ENCODE measurements around the gene HMCN2.
"Not testable (repeated sequence)": the region's sequence is repeated elsewhere in the genome, so short reads cannot be mapped to it uniquely, and the experiment has no call there.

HMCN2 gene

GRCh38 chr9:130421802-130422276 lies 156.3 kb downstream of the HMCN2 start:
- DNase-seq = no peak

GRCh38 chr9:130422546-130422945 lies 157.0 kb downstream of the HMCN2 start:
- no peak for DNase-seq

- no peak for DNase-seq
These were observed 157.7 kb downstream of the HMCN2 start for GRCh38 chr9:130423272-130423671.

GRCh38 chr9:130424595-130425454 lies 159.3 kb downstream of the HMCN2 start:
- DNase-seq = no peak

GRCh38 chr9:130425741-130426466 lies 160.3 kb downstream of the HMCN2 start:
- no peak for DNase-seq

- no peak for DNase-seq
These were observed 160.9 kb downstream of the HMCN2 start for GRCh38 chr9:130426467-130426773.

- DNase-seq = no peak
These were observed 161.3 kb downstream of the HMCN2 start for GRCh38 chr9:130426883-130427282.

- no peak for DNase-seq
These were observed 161.8 kb downstream of the HMCN2 start for GRCh38 chr9:130427326-130427725.

GRCh38 chr9:130428086-130428665 lies 162.6 kb downstream of the HMCN2 start:
- no peak for DNase-seq

- DNase-seq = no peak
These were observed 163.8 kb downstream of the HMCN2 start for GRCh38 chr9:130429381-130429780.

- no peak for DNase-seq
These were observed 164.3 kb downstream of the HMCN2 start for GRCh38 chr9:130429831-130430230.

- DNase-seq = no peak
These were observed 164.7 kb downstream of the HMCN2 start for GRCh38 chr9:130430232-130430631.

- DNase-seq = no peak
These were observed 165.4 kb downstream of the HMCN2 start for GRCh38 chr9:130430734-130431535.

- DNase-seq = no peak
These were observed 166.2 kb downstream of the HMCN2 start for GRCh38 chr9:130431536-130432303.

- DNase-seq = no peak
These were observed 166.8 kb downstream of the HMCN2 start for GRCh38 chr9:130432362-130432761.

- DNase-seq = no peak
These were observed 167.2 kb downstream of the HMCN2 start for GRCh38 chr9:130432796-130433167.

- DNase-seq = no peak
These were observed 167.8 kb downstream of the HMCN2 start for GRCh38 chr9:130433168-130433946.

- DNase-seq = no peak
These were observed 168.3 kb downstream of the HMCN2 start for GRCh38 chr9:130433947-130434262.

- DNase-seq = not testable (repeated sequence)
These were observed 169.1 kb downstream of the HMCN2 start for GRCh38 chr9:130434656-130435055.

GRCh38 chr9:130437011-130437789 lies 171.6 kb downstream of the HMCN2 start:
- no peak for DNase-seq
